ENCODE measurements around the gene LINGO3.
A peak's percentile ranks its signal among the peaks of the same experiment; 100 is the strongest.

GRCh38 chr19:2315818-2316353 lies 7.9 kb upstream of the LINGO3 start:
- TF ChIP-seq POLR2A (IDR thresholded peaks at IDR 0.05) (no peak), CTCF (IDR thresholded peaks at IDR 0.05) (peak; percentile 66 to 85 (median 74)), POLR2AphosphoS5 (IDR thresholded peaks at IDR 0.05) (no peak)
